NCI-H446 treated with DMSO at 0.1 percent for 48 hours (cell line): ENCODE results near the gene PCNX2.

Source experiments
- DNase-seq: peaks from one replicate; lab custom pipeline; 2025; lab: John Stamatoyannopoulos, UW

The PCNX2 gene

GRCh38 chr1:232983817-232984567 is 311.5 kb downstream of the PCNX2 start:
- no peak for DNase-seq

- DNase-seq = no peak
Observed at GRCh38 chr1:232983375-232983774, 312.1 kb downstream of the PCNX2 start.

- DNase-seq = no peak
Observed at GRCh38 chr1:232982238-232982944, 313.1 kb downstream of the PCNX2 start.

GRCh38 chr1:232980986-232981560 is 314.5 kb downstream of the PCNX2 start:
- DNase-seq = no peak

GRCh38 chr1:232980355-232980978 is 315.1 kb downstream of the PCNX2 start:
- no peak for DNase-seq

GRCh38 chr1:232979558-232979957 is 316.0 kb downstream of the PCNX2 start:
- DNase-seq = no peak

GRCh38 chr1:232978815-232979214 is 316.7 kb downstream of the PCNX2 start:
- DNase-seq = no peak

GRCh38 chr1:232978091-232978634 is 317.4 kb downstream of the PCNX2 start:
- DNase-seq = no peak

- DNase-seq = no peak
Observed at GRCh38 chr1:232974971-232975370, 320.6 kb downstream of the PCNX2 start.

- DNase-seq = no peak
Observed at GRCh38 chr1:232973652-232974611, 321.6 kb downstream of the PCNX2 start.

GRCh38 chr1:232970508-232970907 is 325.0 kb downstream of the PCNX2 start:
- DNase-seq = no peak

- no peak for DNase-seq
Observed at GRCh38 chr1:232969799-232970198, 325.7 kb downstream of the PCNX2 start.

GRCh38 chr1:232968965-232969364 is 326.6 kb downstream of the PCNX2 start:
- DNase-seq = no peak

- DNase-seq = no peak
Observed at GRCh38 chr1:232968391-232968790, 327.1 kb downstream of the PCNX2 start.

- no peak for DNase-seq
Observed at GRCh38 chr1:232966663-232967062, 328.9 kb downstream of the PCNX2 start.

GRCh38 chr1:232965912-232966217 is 329.7 kb downstream of the PCNX2 start:
- DNase-seq = no peak

- no peak for DNase-seq
Observed at GRCh38 chr1:232965124-232965911, 330.2 kb downstream of the PCNX2 start.

- DNase-seq = no peak
Observed at GRCh38 chr1:232964601-232965000, 330.9 kb downstream of the PCNX2 start.

GRCh38 chr1:232962761-232963745 is 332.5 kb downstream of the PCNX2 start:
- DNase-seq = no peak
